ENCODE measurements around the gene PLXDC2.

Gene PLXDC2

DNA sequence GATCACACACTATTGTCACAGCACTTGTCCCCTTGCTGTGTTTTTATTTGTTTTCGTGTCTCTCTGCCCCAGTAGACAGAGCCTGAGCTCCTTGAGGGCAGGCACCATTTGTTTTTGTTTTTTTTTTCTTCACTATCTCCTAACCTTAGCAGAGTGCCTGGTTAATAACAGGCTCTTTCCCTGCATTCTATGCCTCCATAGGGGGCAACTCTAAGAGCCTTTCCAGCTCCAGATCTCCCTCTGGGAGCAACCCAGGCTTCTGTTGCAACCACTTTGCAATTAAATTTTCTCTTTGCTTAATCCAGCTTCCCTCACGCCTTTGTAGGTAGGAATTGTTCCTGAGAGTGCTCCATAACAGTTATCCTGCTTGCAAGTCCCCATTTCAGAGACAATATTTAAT lies 148.4 kb downstream of the PLXDC2 start:
- Histone ChIP-seq H2AFZ (no peak overlapping the region), H3K27ac (no peak overlapping the region), H3K4me1 (peaks cover 14% of the 10 kb centered on the region), H3K4me2 (ENCODE audit: low read length) (no peak overlapping the region), H3K9me3 (ENCODE audit: control insufficient read depth, low read length) (no peaks in the 10 kb centered on the region), H3K36me3 (ENCODE audit: control insufficient read depth, insufficient read depth, low read length) (no peaks in the 10 kb centered on the region), H3K27me3 (ENCODE audit: control insufficient read depth, insufficient read depth, low read length) (no peaks in the 10 kb centered on the region), H3K4me3 (ENCODE audit: low read depth, low read length) (no peak overlapping the region), H3K79me2 (peaks cover 17% of the 10 kb centered on the region), H3K9ac (no peak overlapping the region)
- TF ChIP-seq, protein P1, sequence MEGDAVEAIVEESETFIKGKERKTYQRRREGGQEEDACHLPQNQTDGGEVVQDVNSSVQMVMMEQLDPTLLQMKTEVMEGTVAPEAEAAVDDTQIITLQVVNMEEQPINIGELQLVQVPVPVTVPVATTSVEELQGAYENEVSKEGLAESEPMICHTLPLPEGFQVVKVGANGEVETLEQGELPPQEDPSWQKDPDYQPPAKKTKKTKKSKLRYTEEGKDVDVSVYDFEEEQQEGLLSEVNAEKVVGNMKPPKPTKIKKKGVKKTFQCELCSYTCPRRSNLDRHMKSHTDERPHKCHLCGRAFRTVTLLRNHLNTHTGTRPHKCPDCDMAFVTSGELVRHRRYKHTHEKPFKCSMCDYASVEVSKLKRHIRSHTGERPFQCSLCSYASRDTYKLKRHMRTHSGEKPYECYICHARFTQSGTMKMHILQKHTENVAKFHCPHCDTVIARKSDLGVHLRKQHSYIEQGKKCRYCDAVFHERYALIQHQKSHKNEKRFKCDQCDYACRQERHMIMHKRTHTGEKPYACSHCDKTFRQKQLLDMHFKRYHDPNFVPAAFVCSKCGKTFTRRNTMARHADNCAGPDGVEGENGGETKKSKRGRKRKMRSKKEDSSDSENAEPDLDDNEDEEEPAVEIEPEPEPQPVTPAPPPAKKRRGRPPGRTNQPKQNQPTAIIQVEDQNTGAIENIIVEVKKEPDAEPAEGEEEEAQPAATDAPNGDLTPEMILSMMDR (IDR thresholded peaks at IDR 0.05), result no peak

DNA sequence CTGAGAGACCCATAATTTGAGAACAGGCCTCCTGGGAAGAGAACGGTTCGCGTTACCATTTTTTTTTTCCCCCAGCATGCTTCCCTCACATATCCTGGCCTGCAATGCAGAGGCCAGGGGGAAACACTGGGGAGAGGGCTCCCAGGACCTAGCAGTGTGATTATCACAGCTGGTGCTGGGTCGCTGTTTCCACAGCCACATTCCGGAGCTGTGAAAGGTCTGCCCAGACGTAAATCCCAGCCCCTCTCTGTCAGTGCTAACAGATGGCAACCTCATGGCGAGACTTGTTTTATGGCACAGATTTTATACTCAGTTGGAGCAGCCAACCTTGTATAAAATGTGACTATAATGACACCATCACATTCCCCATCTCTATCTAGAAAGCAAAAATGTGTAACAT lies 150.5 kb downstream of the PLXDC2 start:
- Histone ChIP-seq H3K36me3 (ENCODE audit: control insufficient read depth, insufficient read depth, low read length) (no peaks in the 10 kb centered on the region), H3K9ac (no peak overlapping the region), H3K27ac (no peak overlapping the region), H3K27me3 (ENCODE audit: control insufficient read depth, insufficient read depth, low read length) (no peaks in the 10 kb centered on the region), H3K4me2 (ENCODE audit: low read length) (no peak overlapping the region), H3K4me1 (peaks cover 16% of the 10 kb centered on the region), H3K79me2 (peaks cover 18% of the 10 kb centered on the region), H3K9me3 (ENCODE audit: control insufficient read depth, low read length) (no peaks in the 10 kb centered on the region), H2AFZ (no peak overlapping the region), H3K4me3 (ENCODE audit: low read depth, low read length) (no peak overlapping the region)
- TF ChIP-seq, protein P1 (IDR thresholded peaks at IDR 0.05), result no peak

DNA sequence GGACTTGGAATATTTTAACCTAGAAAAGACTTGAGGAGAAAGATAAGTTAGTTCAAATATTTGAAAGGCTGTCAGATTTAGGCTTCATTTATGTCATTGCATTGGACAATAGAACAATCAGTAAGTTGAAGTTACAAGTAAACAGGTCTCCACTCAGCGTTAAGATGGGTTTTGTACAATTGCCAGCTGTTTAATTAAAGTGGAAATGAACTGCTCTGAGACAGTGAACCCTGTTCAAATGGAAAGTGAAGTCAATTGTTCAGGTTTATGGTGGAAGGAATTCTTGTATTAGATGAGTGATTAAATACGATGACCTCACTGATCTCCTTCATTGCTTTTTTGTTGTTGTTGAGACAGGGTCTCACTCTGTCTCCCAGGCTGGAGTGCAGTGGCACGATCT lies 151.7 kb downstream of the PLXDC2 start:
- Histone ChIP-seq H3K4me1 (peaks cover 18% of the 10 kb centered on the region), H3K9me3 (ENCODE audit: control insufficient read depth, low read length) (no peaks in the 10 kb centered on the region), H3K4me2 (ENCODE audit: low read length) (no peak overlapping the region), H3K36me3 (ENCODE audit: control insufficient read depth, insufficient read depth, low read length) (no peaks in the 10 kb centered on the region), H3K4me3 (ENCODE audit: low read depth, low read length) (no peak overlapping the region), H3K27me3 (ENCODE audit: control insufficient read depth, insufficient read depth, low read length) (no peaks in the 10 kb centered on the region), H3K9ac (no peak overlapping the region), H2AFZ (no peak overlapping the region), H3K79me2 (peaks cover 25% of the 10 kb centered on the region), H3K27ac (no peak overlapping the region)
- TF ChIP-seq, protein P1 (IDR thresholded peaks at IDR 0.05), result no peak

DNA sequence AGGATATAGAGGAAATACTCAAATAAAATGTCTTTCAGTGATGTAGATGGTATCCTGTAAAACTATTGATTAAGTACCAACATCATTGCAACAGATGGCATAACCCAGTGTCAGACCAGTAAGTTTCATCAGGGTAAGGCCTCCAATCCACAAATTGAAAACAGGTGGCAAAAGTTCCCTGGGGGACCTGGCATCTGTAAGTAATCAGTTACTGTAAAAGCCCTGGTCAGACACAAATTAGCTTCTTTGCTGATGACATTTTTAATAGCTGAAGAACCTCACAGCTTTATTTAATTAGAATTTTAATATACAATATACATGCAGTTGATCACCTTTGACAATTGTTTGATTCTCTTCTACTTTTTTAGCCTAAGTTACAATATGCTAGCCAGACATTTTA lies 152.5 kb downstream of the PLXDC2 start:
- Histone ChIP-seq H3K4me3 (ENCODE audit: low read depth, low read length) (no peak overlapping the region), H2AFZ (no peak overlapping the region), H3K36me3 (ENCODE audit: control insufficient read depth, insufficient read depth, low read length) (no peaks in the 10 kb centered on the region), H3K9me3 (ENCODE audit: control insufficient read depth, low read length) (no peaks in the 10 kb centered on the region), H3K79me2 (peaks cover 24% of the 10 kb centered on the region), H3K9ac (no peak overlapping the region), H3K27me3 (ENCODE audit: control insufficient read depth, insufficient read depth, low read length) (no peaks in the 10 kb centered on the region), H3K4me1 (peaks cover 18% of the 10 kb centered on the region), H3K4me2 (ENCODE audit: low read length) (no peak overlapping the region), H3K27ac (no peak overlapping the region)
- TF ChIP-seq, protein P1 (IDR thresholded peaks at IDR 0.05), result no peak

DNA sequence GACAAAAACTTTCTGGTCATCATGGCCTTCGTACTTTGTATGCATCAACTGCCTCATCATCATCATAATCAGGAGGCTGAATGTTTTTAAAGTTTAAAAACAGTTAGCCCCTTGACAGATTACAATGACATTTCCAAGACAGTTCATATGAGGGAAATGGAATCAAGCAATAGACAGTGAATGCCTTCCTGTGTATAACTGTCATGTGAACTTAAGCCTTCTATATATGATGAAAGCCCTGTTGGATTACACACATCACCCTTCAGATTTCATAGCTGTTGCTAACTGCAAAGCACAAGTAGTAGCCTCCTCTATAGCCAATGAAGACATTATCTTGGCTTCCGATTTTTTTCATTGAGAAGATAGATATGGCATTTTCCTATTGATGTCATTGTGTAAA lies 154.0 kb downstream of the PLXDC2 start:
- Histone ChIP-seq H3K4me1 (peaks cover 9% of the 10 kb centered on the region), H3K4me3 (ENCODE audit: low read depth, low read length) (no peak overlapping the region), H3K27me3 (ENCODE audit: control insufficient read depth, insufficient read depth, low read length) (no peaks in the 10 kb centered on the region), H3K36me3 (ENCODE audit: control insufficient read depth, insufficient read depth, low read length) (no peaks in the 10 kb centered on the region), H2AFZ (no peak overlapping the region), H3K9ac (no peak overlapping the region), H3K79me2 (peaks cover 26% of the 10 kb centered on the region), H3K27ac (no peak overlapping the region), H3K4me2 (ENCODE audit: low read length) (no peak overlapping the region), H3K9me3 (ENCODE audit: control insufficient read depth, low read length) (no peaks in the 10 kb centered on the region)
- TF ChIP-seq, protein P1 (IDR thresholded peaks at IDR 0.05), result no peak

All from parathyroid adenoma (tissue), 2 donors.